ENCODE results near the gene SNN.

SNN gene

DNA sequence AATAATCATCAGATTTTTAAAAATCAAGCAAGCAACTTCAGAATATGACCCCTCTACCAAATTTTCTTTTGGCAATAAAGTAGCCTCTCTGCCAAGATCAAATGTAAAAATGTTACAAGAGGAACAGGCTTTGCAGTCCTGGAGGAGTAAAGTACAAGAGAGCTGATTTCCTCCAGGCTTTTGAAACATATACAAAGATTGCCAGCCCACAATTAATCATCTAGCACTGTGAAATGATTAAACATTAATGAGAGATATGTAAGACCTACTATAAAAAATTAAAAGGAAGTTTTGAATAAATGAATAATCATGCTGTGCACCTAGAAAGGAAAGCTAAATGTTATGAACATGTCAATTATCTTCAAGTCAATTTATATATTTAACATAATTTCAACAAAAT is 48.1 kb downstream of the SNN start:
- no peak for DNase-seq
- in situ Hi-C loops (cut with HindIII; ENCODE audit: low pct_ligation_motif_present, low pct_unique_long_range_greater_than_20kb, low sequenced_read_pairs) = no loop called here

DNA sequence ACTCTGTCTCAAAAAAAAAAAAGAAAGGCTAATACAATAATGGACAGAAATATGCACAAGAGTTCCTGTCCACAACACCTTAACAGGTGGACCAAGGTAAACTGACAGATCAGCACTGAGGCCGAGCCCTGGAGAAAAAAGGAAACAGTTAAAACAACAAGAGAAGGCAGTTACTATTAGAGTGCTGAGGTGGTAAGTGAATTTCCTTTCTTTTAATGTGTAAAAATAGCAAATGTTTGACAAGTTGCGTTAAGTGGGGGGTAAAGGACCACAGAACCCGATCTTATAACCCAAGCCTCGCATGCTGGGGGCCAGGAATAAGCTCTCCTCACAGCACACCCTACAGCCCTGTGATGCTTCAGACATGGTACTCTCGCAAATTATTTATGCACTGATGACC is 49.6 kb downstream of the SNN start:
- in situ Hi-C loops (cut with HindIII; ENCODE audit: low pct_ligation_motif_present, low pct_unique_long_range_greater_than_20kb, low sequenced_read_pairs) = no loop called here

DNA sequence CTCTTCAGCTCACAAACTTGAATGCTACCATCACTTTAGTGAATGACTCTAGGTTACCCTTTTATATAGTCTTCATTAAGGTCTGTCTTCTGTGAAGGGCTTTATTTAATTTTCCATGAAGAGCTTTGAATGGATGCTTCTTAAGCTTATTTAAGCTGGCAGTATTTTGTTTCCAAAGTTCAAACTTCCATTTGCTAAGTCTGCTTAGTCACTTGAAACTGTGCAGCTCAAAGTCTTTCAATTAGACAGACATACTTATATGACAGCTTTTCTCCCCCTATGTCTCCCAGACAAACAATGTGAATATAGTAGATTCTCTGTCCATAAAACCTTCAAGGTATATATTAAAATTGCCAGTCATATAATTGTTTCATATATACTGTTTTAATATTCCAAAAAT is 50.9 kb downstream of the SNN start:
- in situ Hi-C loops (cut with HindIII; ENCODE audit: low pct_ligation_motif_present, low pct_unique_long_range_greater_than_20kb, low sequenced_read_pairs) = no loop called here

More for the DNA sequence above, 49.6 kb downstream of the SNN start:
- no peak for DNase-seq

DNA sequence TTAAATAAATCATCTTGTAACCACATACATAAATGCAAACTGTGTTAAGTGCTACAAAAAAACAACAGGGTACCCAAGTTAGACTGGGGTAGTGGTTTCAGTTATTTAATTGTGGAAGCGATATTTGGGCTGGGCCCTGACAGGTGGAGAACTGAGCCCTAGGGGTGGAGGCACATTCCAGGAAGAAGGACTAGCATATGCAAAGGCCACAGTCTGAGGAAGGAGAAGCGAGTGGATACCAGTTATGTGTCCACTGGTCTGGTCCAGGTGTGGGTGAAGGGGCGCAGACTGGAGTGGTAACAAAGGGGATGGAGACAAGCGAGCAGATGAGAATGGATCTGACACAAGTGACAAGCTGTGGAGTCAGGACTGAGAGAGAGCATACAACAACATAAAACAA is 51.5 kb downstream of the SNN start:
- in situ Hi-C loops (cut with HindIII; ENCODE audit: low pct_ligation_motif_present, low pct_unique_long_range_greater_than_20kb, low sequenced_read_pairs) = no loop called here
- no peak for DNase-seq

More for the DNA sequence above, 50.9 kb downstream of the SNN start:
- no peak for DNase-seq

DNA sequence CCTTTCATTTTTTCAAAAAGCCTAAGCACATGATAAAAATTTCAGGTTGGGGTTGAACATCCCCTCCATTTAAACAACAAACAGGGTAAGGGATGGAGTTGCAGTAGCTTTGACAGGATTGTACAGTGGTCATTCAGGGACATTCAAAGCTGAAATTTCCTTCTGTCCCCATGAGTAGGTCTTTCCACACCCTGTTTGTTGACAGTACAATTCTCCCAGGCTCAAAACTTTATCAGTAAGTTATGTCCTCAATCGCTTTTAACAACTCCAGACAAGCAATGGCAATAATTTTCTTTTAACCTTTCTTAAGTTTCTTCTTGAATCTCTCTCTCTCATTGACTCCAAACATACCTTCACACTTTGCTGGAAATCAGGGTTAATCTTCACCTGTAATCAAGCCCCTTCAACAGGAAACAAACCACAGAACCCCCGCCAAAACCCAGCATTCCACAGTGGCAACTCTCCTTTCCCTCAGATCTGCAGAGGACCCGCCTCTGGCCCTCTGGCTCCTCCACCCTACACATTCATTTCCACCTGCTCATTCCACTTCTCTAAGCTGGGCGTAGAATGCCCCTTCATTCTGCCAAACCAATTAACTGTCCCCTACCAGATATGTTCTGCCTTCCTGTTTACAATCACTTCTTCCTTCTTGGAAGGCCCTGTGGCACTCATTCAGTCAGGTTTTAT is 53.7 kb downstream of the SNN start:
- in situ Hi-C loops (cut with HindIII; ENCODE audit: low pct_ligation_motif_present, low pct_unique_long_range_greater_than_20kb, low sequenced_read_pairs) = no loop called here
- DNase-seq = no peak

DNA sequence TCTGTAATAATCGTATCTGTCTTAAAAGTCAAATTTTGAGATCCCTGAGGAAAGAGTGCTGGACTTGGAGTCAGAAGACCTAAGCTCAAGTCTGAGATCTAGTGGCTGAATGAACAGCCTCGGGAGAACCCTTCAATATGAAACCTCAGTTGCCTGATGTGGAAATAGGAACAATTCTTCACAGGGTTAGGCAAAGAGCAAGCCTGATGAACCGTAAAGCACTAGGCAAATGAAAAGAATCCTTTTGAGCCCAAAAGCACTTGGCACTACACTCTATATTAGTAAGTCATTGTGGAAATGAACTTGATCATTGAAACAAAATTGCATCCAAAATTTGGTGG is 54.2 kb downstream of the SNN start:
- in situ Hi-C loops (cut with HindIII; ENCODE audit: low pct_ligation_motif_present, low pct_unique_long_range_greater_than_20kb, low sequenced_read_pairs) = no loop called here

DNA sequence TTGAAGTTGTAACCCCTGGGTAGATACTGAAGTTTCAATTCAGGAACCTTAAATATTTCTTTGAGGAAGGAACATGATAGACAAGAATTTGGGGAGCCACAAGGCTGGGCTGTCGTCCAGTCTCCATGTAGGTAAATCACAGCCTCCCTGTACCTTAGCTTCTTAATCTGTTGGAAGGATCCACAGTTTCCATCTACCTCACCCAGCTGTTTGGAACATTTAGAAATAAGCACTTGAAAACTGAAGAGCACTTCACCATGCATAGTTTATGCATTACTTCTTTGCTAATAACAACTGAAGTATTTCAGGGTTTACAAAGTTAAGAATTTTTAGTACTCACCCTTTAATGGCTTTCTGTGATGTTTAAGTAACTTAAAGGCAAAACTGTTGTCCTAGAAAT is 57.2 kb downstream of the SNN start:
- DNase-seq = no peak
- in situ Hi-C loops (cut with HindIII; ENCODE audit: low pct_ligation_motif_present, low pct_unique_long_range_greater_than_20kb, low sequenced_read_pairs) = no loop called here

More for the DNA sequence above, 54.2 kb downstream of the SNN start:
- no peak for DNase-seq

DNA sequence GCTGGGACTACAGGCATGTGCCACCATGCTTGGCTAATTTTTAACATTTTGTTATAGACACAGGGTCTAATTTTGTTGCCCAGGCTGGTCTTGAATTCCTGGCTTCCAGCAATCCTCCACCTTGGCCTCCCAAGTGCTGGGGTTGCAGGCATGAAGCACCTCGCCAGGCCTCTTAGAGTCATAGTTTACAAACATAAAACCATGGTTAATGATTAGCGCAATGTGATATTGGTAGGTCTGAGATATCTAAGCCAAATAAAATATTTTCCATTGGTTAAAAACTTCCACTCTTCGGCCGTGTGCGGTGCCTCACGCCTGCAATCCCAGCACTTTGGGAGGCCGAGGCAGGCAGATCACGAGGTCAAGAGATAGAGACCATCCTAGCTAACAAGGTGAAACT is 57.8 kb downstream of the SNN start:
- in situ Hi-C loops (cut with HindIII; ENCODE audit: low pct_ligation_motif_present, low pct_unique_long_range_greater_than_20kb, low sequenced_read_pairs) = no loop called here
- peak; percentile 46 for DNase-seq

DNA sequence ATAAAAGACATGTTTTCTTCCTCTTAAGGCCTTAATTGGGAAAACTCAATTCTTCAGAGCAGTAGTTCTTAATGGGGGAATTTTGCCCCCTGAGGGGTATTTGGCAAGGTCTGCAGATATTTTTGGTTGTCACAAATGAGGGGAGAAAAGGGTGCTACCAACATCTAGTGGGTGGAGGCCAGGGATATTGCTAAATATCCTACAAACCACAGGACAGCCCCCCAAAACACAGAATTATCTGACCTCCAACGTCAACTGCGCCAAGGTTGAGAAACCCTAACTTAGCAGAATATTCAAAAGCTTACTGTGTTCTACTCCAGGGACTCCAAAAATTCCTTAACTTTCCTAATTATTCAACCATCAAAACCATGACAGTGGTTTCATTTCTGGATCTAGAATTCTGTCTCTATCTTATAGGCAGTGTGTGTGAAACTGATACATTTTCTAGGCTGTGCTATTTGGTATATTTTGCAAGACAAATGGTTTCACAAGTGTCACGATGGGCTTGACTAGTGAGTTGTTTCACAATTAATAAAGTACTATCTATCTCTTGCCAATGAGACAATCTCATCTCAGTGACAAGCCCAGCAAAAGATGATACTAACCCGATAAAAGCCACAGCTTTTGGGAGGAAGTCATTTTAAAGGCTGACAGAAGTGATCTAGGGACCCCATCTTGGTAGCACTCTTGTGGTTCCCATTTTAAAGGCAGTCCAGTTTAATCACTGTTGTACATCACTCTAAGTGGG is 59.7 kb downstream of the SNN start:
- in situ Hi-C loops (cut with HindIII; ENCODE audit: low pct_ligation_motif_present, low pct_unique_long_range_greater_than_20kb, low sequenced_read_pairs) = no loop called here
- DNase-seq = no peak

Data from ACHN (cell line).